HepG2 (cell line): ENCODE data around the gene CALR. TPM values are rescaled to one million over a fixed set of nuclear protein-coding genes. Genes with fewer than 3 reads are reported as not detected.
A peak's percentile ranks its signal among the peaks of the same experiment; 100 is the strongest.

Experiments used
- ELF1 ChIP-seq: sonication (generic); formaldehyde crosslinking; IDR thresholded peaks from 2 replicates; pipeline ENCODE4 v1.4.0; 2020; ENCODE audit warnings: missing genetic modification reagents
- HOXD1 ChIP-seq: sonication (generic); formaldehyde crosslinking; IDR thresholded peaks from 2 replicates; pipeline ENCODE4 v1.5.0; 2020; ENCODE audit warnings: missing genetic modification reagents
- KLF6 ChIP-seq: IDR thresholded peaks from 2 replicates; pipeline ENCODE4 v1.8.0; 2016; ENCODE audit warnings: missing biosample characterization, missing genetic modification reagents
- NR1H2 ChIP-seq: sonication (generic); formaldehyde crosslinking; IDR thresholded peaks from 2 replicates; pipeline ENCODE4 v1.8.1; 2022; ENCODE audit warnings: low read depth, missing genetic modification reagents, borderline replicate concordance
- SIX1 ChIP-seq: sonication (generic); formaldehyde crosslinking; IDR thresholded peaks from 2 replicates; pipeline ENCODE4 v1.4.0; 2020; ENCODE audit warnings: missing genetic modification reagents, borderline replicate concordance
- SP140L ChIP-seq: sonication (generic); formaldehyde crosslinking; IDR thresholded peaks from 2 replicates; pipeline ENCODE4 v1.4.0; 2020; ENCODE audit warnings: missing genetic modification reagents, borderline replicate concordance
- SRF ChIP-seq: IDR thresholded peaks from 2 replicates; pipeline ENCODE4 v1.6.1; 2011; ENCODE audit warnings: mild to moderate bottlenecking, low read depth, low read length, moderate library complexity
- ZBTB1 ChIP-seq: sonication (generic); formaldehyde crosslinking; IDR thresholded peaks from 2 replicates; pipeline ENCODE4 v1.4.0; 2020; ENCODE audit warnings: missing genetic modification reagents, borderline replicate concordance
- ZFAT ChIP-seq: sonication (generic); formaldehyde crosslinking; conservative IDR thresholded peaks from 2 replicates; pipeline ENCODE4 v1.8.1; 2023; ENCODE audit warnings: missing genetic modification reagents, inconsistent platforms
- ZNF33B ChIP-seq: sonication (generic); formaldehyde crosslinking; IDR thresholded peaks from 2 replicates; pipeline ENCODE4 v1.5.1; 2020; ENCODE audit warnings: mild to moderate bottlenecking, missing genetic modification reagents
- ZNF34 ChIP-seq: sonication (generic); formaldehyde crosslinking; IDR thresholded peaks from 2 replicates; pipeline ENCODE4 v1.4.0; 2020; ENCODE audit warnings: mild to moderate bottlenecking, missing genetic modification reagents, borderline replicate concordance
- ZNF431 ChIP-seq: sonication (generic); formaldehyde crosslinking; IDR thresholded peaks from 2 replicates; pipeline ENCODE4 v1.9.0; 2022; ENCODE audit warnings: missing genetic modification reagents, low read depth, mild to moderate bottlenecking, borderline replicate concordance
- polyA plus RNA-seq, 8 experiments: library from polyadenylated mRNA; depleted of rRNA in 3 of 8; stranded (reverse) in 7 of 8; unstranded in 1 of 8; fragments of >200 nt; fragmentation: Illumina TruSeq in 4 of 8; extraction: Trizol in 4 of 8; gene quantifications; 2 replicates each; pipeline versions ENCODE4 v1.2.1 to v1.2.3, GENCODE V29; 2011 to 2016; ENCODE audit warnings: low read depth in 4 of 8, missing spikeins in 1 of 8, mixed read lengths in 1 of 8; ENCODE audit not compliant: insufficient read depth in 1 of 8
- total RNA-seq, 5 experiments: library from RNA; depleted of rRNA; stranded (reverse); fragments of >200 nt; fragmentation: Illumina TruSeq; extraction: Trizol; gene quantifications; 2 replicates each; pipeline ENCODE4 v1.2.3, GENCODE V29; 2016; ENCODE audit warnings: low read depth in 1 of 5
- TF ChIP-seq, protein P1 (sequence below): sonication (generic); formaldehyde crosslinking; IDR thresholded peaks from 2 replicates; pipeline ENCODE4 v1.4.0; 2020; ENCODE audit warnings: mild to moderate bottlenecking, missing genetic modification reagents
- TF ChIP-seq, protein P2 (sequence below): sonication (generic); formaldehyde crosslinking; IDR thresholded peaks from 2 replicates; pipeline ENCODE4 v1.4.0; 2020; ENCODE audit warnings: mild to moderate bottlenecking, missing genetic modification reagents
- TF ChIP-seq, protein P3 (sequence below): IDR thresholded peaks from 2 replicates; pipeline ENCODE4 v1.6.1; 2012; ENCODE audit warnings: low read depth, low read length, improper control_type of control experiment
- TF ChIP-seq, protein P4 (sequence below): IDR thresholded peaks from 2 replicates; pipeline ENCODE4 v1.6.1; 2016; ENCODE audit warnings: mild to moderate bottlenecking, missing biosample characterization, missing genetic modification reagents

The CALR gene
- total and polyA plus RNA-seq, 2 of the 13 experiments (the other 11 are each of a cell fraction or from before 2014, with no cell fraction given), result 898 to 934 TPM

DNA sequence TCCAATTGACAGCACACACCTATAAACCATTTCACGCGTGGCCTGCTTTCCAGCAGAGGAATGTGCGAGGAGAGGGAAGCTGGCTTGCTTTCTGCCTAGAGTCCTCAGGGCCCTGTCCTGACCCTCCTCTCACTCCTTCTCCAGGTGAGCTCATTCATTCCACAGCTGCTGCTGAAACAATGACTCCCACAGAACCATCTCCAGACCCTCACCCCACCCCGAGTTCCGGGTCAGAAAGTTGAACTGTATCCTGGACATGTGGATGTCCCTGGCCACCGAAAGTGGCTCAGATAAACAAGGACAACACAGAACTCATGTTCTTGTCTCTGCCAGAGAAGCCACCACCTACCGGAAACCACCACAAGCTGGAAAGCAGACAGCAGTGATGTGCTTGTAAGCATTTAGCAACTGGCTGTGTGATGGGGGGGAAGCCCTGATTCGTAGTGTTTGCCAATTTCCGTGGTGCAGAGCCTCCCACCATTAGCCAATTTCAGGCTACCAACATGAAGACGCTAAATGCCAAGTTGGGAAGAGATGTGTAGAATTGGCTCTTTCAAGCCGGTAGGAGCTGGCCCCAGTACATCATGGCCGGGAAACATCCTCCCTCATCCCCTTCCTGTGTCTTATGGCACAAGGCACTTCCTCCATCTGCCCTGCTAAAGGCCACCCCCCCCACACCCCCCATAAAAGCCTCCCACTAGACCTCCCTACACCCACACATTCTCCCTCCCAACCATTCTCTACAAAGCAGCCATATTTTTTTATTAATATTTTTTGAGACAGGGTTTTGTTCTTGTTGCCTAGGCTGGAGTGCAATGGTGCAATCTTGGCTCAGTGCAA lies 24.3 kb upstream of the CALR start (continued):
- TF ChIP-seq, protein P1, sequence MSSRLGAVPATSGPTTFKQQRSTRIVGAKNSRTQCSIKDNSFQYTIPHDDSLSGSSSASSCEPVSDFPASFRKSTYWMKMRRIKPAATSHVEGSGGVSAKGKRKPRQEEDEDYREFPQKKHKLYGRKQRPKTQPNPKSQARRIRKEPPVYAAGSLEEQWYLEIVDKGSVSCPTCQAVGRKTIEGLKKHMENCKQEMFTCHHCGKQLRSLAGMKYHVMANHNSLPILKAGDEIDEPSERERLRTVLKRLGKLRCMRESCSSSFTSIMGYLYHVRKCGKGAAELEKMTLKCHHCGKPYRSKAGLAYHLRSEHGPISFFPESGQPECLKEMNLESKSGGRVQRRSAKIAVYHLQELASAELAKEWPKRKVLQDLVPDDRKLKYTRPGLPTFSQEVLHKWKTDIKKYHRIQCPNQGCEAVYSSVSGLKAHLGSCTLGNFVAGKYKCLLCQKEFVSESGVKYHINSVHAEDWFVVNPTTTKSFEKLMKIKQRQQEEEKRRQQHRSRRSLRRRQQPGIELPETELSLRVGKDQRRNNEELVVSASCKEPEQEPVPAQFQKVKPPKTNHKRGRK (CRISPR knock-in tag), result no peak
- TF ChIP-seq ZNF34 (CRISPR knock-in tag) (no peak), SRF (no peak), ZNF431 (CRISPR knock-in tag) (no peak), NR1H2 (no peak), SIX1 (no peak), ZNF33B (CRISPR knock-in tag) (no peak), ZBTB1 (CRISPR knock-in tag) (no peak), SP140L (CRISPR knock-in tag) (no peak), HOXD1 (CRISPR knock-in tag) (0 out of 2 replicates have a peak, but pooled peaks have one; percentile 25), ELF1 (peak; percentile 63), KLF6 (no peak), ZFAT (no peak)
- TF ChIP-seq, protein P2, sequence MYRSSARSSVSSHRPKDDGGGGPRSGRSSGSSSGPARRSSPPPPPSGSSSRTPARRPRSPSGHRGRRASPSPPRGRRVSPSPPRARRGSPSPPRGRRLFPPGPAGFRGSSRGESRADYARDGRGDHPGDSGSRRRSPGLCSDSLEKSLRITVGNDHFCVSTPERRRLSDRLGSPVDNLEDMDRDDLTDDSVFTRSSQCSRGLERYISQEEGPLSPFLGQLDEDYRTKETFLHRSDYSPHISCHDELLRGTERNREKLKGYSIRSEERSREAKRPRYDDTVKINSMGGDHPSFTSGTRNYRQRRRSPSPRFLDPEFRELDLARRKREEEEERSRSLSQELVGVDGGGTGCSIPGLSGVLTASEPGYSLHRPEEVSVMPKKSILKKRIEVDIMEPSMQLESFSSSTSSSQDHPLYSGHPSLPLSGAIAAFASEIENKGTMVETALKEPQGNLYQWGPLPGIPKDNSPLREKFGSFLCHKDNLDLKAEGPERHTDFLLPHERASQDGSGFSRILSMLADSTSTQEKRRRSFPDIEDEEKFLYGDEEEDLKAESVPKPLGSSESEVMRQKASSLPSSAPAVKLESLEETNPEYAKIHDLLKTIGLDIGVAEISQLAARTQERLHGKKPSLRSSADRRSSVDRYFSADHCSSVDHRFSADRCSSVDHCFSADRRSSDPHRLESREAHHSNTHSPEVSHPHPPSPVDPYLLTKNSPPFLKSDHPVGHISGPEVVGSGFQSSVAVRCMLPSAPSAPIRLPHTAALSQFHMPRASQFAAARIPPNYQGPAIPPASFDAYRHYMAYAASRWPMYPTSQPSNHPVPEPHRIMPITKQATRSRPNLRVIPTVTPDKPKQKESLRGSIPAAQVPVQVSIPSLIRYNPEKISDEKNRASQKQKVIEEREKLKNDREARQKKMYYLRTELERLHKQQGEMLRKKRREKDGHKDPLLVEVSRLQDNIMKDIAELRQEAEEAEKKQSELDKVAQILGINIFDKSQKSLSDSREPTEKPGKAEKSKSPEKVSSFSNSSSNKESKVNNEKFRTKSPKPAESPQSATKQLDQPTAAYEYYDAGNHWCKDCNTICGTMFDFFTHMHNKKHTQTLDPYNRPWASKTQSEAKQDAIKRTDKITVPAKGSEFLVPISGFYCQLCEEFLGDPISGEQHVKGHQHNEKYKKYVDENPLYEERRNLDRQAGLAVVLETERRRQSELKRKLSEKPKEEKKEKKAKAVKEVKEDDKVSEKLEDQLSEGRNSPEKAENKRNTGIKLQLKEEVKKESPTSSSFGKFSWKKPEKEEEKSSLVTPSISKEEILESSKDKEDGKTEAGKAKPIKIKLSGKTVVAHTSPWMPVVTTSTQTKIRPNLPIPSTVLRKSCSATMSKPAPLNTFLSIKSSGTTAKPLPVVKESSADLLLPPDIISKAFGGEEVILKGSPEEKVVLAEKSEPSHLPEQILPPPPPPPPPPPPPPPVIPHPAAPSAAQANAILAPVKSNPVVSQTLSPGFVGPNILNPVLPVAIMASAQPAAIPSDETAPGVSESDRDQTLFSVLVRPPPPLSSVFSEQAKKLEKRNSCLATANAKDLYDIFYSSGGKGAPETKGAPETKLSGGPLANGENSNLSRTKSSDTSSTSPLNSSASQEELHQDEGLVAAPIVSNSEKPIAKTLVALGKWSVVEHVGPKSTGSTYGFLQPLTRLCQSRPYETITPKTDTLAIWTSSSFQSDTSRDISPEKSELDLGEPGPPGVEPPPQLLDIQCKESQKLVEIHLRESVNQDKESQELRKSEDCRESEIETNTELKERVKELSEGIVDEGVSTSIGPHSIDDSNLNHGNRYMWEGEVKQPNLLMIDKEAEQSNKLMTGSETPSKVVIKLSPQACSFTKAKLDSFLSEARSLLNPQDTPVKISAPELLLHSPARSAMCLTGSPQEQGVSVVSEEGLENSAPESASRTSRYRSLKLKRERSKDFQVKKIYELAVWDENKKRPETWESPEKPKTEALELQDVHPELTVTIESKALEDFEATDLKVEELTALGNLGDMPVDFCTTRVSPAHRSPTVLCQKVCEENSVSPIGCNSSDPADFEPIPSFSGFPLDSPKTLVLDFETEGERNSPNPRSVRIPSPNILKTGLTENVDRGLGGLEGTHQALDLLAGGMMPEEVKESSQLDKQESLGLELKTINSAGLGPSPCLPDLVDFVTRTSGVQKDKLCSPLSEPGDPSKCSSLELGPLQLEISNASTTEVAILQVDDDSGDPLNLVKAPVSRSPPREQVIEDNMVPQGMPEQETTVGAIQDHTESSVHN (CRISPR knock-in tag), result no peak
- TF ChIP-seq, protein P3, sequence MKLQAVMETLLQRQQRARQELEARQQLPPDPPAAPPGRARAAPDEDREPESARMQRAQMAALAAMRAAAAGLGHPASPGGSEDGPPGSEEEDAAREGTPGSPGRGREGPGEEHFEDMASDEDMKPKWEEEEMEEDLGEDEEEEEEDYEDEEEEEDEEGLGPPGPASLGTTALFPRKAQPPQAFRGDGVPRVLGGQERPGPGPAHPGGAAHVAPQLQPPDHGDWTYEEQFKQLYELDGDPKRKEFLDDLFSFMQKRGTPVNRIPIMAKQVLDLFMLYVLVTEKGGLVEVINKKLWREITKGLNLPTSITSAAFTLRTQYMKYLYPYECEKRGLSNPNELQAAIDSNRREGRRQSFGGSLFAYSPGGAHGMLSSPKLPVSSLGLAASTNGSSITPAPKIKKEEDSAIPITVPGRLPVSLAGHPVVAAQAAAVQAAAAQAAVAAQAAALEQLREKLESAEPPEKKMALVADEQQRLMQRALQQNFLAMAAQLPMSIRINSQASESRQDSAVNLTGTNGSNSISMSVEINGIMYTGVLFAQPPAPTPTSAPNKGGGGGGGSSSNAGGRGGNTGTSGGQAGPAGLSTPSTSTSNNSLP, result no peak
- TF ChIP-seq, protein P4, sequence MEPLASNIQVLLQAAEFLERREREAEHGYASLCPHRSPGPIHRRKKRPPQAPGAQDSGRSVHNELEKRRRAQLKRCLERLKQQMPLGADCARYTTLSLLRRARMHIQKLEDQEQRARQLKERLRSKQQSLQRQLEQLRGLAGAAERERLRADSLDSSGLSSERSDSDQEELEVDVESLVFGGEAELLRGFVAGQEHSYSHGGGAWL (CRISPR knock-in tag), result no peak
